GM18511 (cell line): Measurements from ENCODE around the gene CACNA1I.

Experiments
- ATAC-seq: cut with Tn5 transposase; IDR thresholded peaks from one replicate; pipeline ENCODE4 v1.9.1; 2021; ENCODE audit warnings: mild to moderate bottlenecking, moderate library complexity; ENCODE audit not compliant: unreplicated experiment

CACNA1I gene

GRCh38 chr22:39535357-39535725, 35.2 kb upstream of the CACNA1I start:
- ATAC-seq, result no peak

- ATAC-seq, result no peak
These were observed 34.6 kb upstream of the CACNA1I start for GRCh38 chr22:39535831-39536449.

GRCh38 chr22:39536711-39537110, 33.8 kb upstream of the CACNA1I start:
- no peak for ATAC-seq

- ATAC-seq, result no peak
These were observed 32.6 kb upstream of the CACNA1I start for GRCh38 chr22:39537975-39538374.

GRCh38 chr22:39543095-39543494, 27.5 kb upstream of the CACNA1I start:
- ATAC-seq, result no peak

GRCh38 chr22:39545386-39546365, 24.9 kb upstream of the CACNA1I start:
- no peak for ATAC-seq

GRCh38 chr22:39546889-39547586, 23.5 kb upstream of the CACNA1I start:
- no peak for ATAC-seq

GRCh38 chr22:39547587-39547947, 23.0 kb upstream of the CACNA1I start:
- no peak for ATAC-seq

- ATAC-seq, result no peak
These were observed 17.1 kb upstream of the CACNA1I start for GRCh38 chr22:39553429-39553828.

GRCh38 chr22:39554151-39554550, 16.4 kb upstream of the CACNA1I start:
- ATAC-seq, result no peak

- no peak for ATAC-seq
These were observed 13.3 kb upstream of the CACNA1I start for GRCh38 chr22:39556970-39557841.

- ATAC-seq, result no peak
These were observed 12.3 kb upstream of the CACNA1I start for GRCh38 chr22:39558254-39558727.

- ATAC-seq, result no peak
These were observed 11.6 kb upstream of the CACNA1I start for GRCh38 chr22:39558950-39559349.

GRCh38 chr22:39559456-39560105, 11.0 kb upstream of the CACNA1I start:
- ATAC-seq, result no peak

GRCh38 chr22:39560127-39560526, 10.4 kb upstream of the CACNA1I start:
- ATAC-seq, result no peak

- ATAC-seq, result no peak
These were observed 7.6 kb upstream of the CACNA1I start for GRCh38 chr22:39562839-39563489.

GRCh38 chr22:39563571-39564428, 6.8 kb upstream of the CACNA1I start:
- ATAC-seq, result no peak

- no peak for ATAC-seq
These were observed 5.1 kb upstream of the CACNA1I start for GRCh38 chr22:39565414-39565944.
